ENCODE measurements around the gene RNF166.

RNF166 gene

DNA sequence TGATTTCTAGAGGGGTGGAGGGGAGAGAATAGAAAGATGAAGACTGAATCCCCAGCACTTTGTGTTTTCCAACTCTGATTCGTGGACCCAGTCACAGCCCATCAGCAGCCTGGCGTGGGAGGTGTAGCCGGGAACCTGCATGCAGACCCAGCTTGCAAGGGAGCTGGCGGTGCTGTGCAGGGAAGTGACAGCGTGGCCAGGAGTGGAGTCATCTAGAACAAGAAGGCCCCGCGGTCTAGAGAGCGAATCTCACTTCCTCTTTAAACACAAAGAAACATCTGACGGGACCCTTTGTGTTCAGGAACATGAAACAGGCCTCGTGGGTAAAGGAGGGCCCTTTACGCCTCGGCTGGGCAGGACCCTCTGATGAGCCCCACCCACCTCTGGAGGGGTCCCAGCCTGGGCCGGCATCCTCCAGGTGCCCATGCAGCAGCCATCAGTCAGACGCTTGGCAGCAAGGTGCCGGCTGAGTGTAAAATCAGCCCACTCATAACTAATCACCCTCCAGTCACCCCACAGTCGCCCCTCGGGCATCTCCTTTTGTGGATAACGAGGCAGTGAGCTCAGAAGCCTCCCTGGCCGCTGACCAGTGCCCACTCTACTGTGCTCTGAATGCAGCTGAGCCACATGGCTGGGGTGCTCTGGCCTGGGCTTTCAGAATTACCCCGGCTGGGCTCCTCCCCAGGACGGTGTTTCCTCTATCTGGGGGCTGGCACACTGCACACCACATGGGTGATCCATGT lies 24.3 kb downstream of the RNF166 start:
- TF ChIP-seq SIN3A (IDR thresholded peaks at IDR 0.05; ENCODE audit: borderline replicate concordance, insufficient read depth, low read length) (no peak), FOXP2 (optimal IDR thresholded peaks at IDR 0.05; ENCODE audit: borderline replicate concordance, extremely low read depth, extremely low read length, insufficient read depth) (no peak), POLR2AphosphoS5 (IDR thresholded peaks at IDR 0.05; ENCODE audit: low read depth, low read length) (no peak), TAF1 (IDR thresholded peaks at IDR 0.05; ENCODE audit: borderline replicate concordance, insufficient read depth, low read length) (no peak), REST (IDR thresholded peaks at IDR 0.05; ENCODE audit: insufficient read depth in 1 of 2, low read depth in 2 of 2, low read length in 2 of 2) (no peak)

DNA sequence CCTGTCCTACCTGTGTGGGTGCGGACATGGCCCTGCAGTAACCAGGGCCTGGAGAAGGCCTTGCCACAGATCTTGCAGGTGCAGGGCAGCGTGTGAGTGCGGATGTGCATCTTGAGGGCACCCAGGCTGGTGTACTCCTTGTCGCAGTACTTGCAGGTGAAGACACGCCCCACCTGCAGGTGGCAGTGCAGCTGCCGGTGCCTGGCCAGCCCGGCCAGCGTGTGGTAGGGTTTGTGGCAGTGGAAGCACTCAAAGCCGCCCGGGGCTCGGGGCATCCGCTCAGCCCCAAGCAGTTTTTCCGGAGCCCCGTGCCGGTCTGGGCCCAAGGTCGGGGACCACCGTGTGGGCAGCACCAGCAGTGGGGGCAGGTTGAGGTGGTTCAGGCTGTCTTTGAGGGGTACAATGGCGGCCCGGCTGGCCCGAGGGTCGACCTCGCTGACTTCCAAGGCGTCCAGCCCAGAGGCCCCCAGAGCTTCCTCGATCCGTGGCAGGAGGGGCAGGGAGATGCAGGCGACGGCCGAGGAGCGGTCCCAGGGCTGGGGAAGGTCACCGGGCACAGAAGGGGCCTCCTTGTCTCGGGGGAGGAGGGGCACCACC lies 25.0 kb downstream of the RNF166 start:
- TF ChIP-seq SIN3A (IDR thresholded peaks at IDR 0.05; ENCODE audit: borderline replicate concordance, insufficient read depth, low read length) (no peak), REST (IDR thresholded peaks at IDR 0.05; ENCODE audit: insufficient read depth in 1 of 2, low read depth in 2 of 2, low read length in 2 of 2) (no peak), FOXP2 (optimal IDR thresholded peaks at IDR 0.05; ENCODE audit: borderline replicate concordance, extremely low read depth, extremely low read length, insufficient read depth) (no peak), POLR2AphosphoS5 (IDR thresholded peaks at IDR 0.05; ENCODE audit: low read depth, low read length) (no peak), TAF1 (IDR thresholded peaks at IDR 0.05; ENCODE audit: borderline replicate concordance, insufficient read depth, low read length) (no peak)

- TF ChIP-seq REST (IDR thresholded peaks at IDR 0.05; ENCODE audit: insufficient read depth in 1 of 2, low read depth in 2 of 2, low read length in 2 of 2): no peak
- no peak for TF ChIP-seq SIN3A (IDR thresholded peaks at IDR 0.05; ENCODE audit: borderline replicate concordance, insufficient read depth, low read length)
- no peak for TF ChIP-seq TAF1 (IDR thresholded peaks at IDR 0.05; ENCODE audit: borderline replicate concordance, insufficient read depth, low read length)
- no peak for TF ChIP-seq POLR2AphosphoS5 (IDR thresholded peaks at IDR 0.05; ENCODE audit: low read depth, low read length)
- TF ChIP-seq FOXP2 (optimal IDR thresholded peaks at IDR 0.05; ENCODE audit: borderline replicate concordance, extremely low read depth, extremely low read length, insufficient read depth): no peak
Observed at GRCh38 chr16:88680554-88681083, 25.6 kb downstream of the RNF166 start.

DNA sequence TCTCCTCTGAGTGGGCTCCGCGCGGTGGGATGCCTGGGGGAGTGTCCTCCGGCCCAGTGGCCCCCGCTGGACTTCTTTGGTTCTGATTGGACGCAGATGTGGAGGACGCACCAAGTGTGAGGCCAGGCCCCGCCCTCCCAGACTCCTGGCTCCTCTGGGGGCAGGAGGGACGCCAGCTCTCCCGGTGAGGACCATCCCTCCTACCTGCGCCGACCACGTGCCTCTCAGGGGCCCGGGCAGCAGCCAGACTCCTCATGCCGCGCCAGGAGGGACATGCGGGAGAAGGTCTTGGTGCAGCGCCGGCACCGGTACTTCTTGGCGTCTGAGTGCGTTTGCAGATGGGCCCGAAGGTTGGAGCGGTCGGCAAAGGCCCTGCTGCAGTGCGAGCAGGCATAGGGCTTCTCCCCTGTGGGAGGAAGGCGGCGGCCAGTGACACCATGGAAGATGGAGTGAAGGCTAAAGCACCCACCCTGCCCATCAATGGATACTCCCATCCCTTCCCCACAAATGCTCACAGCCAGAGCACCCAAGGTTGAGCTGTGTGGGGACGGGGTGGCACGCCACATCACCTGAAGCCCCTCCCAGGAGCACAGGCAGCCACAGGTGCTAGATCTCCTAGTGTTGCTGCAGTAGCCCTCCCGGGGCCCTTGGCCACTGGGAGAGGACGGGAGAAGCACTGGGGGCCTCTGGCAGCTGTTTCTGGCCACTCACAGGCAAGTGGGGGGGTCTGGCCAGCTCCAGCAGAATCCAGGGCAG lies 27.8 kb downstream of the RNF166 start:
- TF ChIP-seq FOXP2 (optimal IDR thresholded peaks at IDR 0.05; ENCODE audit: borderline replicate concordance, extremely low read depth, extremely low read length, insufficient read depth) (no peak), POLR2AphosphoS5 (IDR thresholded peaks at IDR 0.05; ENCODE audit: low read depth, low read length) (no peak), REST (IDR thresholded peaks at IDR 0.05; ENCODE audit: insufficient read depth in 1 of 2, low read depth in 2 of 2, low read length in 2 of 2) (no peak)

All from PFSK-1 (cell line).